Esophagus (tissue), 2 donors: Measurements from ENCODE around the gene TMEM108. TPM values are rescaled to one million over a fixed set of nuclear protein-coding genes. Genes with fewer than 3 reads are reported as not detected.

ENCODE experiments used
- H3K27ac ChIP-seq, 2 donors: one replicate each; pipeline ENCODE4 v1.5.1; 2013; ENCODE audit warnings: low read depth in 2 of 2, mild to moderate bottlenecking in 2 of 2, inconsistent platforms in 1 of 2, low read length in 1 of 2, moderate library complexity in 1 of 2
- H3K27me3 ChIP-seq, 2 donors: one replicate each; pipeline ENCODE4 v1.6.1; 2013; ENCODE audit warnings: low read length in 2 of 2, control low read depth in 1 of 2, mild to moderate bottlenecking in 1 of 2; ENCODE audit not compliant: insufficient read depth in 2 of 2, control insufficient read depth in 1 of 2
- H3K36me3 ChIP-seq, 2 donors: one replicate each; pipeline ENCODE4 v1.6.1; 2013; ENCODE audit warnings: low read length in 1 of 2; ENCODE audit not compliant: control insufficient read depth in 2 of 2, insufficient read depth in 2 of 2
- H3K4me1 ChIP-seq, 2 donors: one replicate each; pipeline ENCODE4 v1.6.1; 2013; ENCODE audit warnings: low read length in 1 of 2; ENCODE audit not compliant: control insufficient read depth in 2 of 2, insufficient read depth in 2 of 2
- H3K4me3 ChIP-seq, 2 donors: one replicate each; pipeline ENCODE4 v1.5.1; 2013; ENCODE audit warnings: low read length in 2 of 2, mild to moderate bottlenecking in 2 of 2, low read depth in 1 of 2, moderate library complexity in 1 of 2
- H3K9me3 ChIP-seq, 2 donors: one replicate each; pipeline ENCODE4 v1.6.1; 2013; ENCODE audit warnings: mild to moderate bottlenecking in 2 of 2, low read depth in 1 of 2, low read length in 1 of 2, moderate library complexity in 1 of 2; ENCODE audit not compliant: control insufficient read depth in 2 of 2, insufficient read depth in 1 of 2
- WGBS, 2 donors: extraction: QIAGEN DNeasy Blood & Tissue Kit; methylation state at CpG; one replicate each; pipeline ENCODE4 v1.1.7; 2013; 5-methylcytosine and 5-hydroxymethylcytosine counted together
- polyA plus RNA-seq, 2 donors: library from polyadenylated mRNA; stranded (reverse); fragments of 200-250 nt; gene quantifications; one replicate each; pipeline ENCODE4 v1.2.3, GENCODE V29; 2013
- donor health status: healthy with polysubstance abuse.
- donor health status: Bipolar disorder and iron deficiency.

Gene TMEM108
- polyA plus RNA-seq, 2 donors, result 0.41 to 2.7 TPM

- Histone ChIP-seq H3K4me3 (no peak overlapping the region), H3K27me3 (no peaks in the 10 kb centered on the region), H3K4me1 (no peaks in the 10 kb centered on the region), H3K27ac (no peak overlapping the region), H3K9me3 (no peaks in the 10 kb centered on the region), H3K36me3 (no peaks in the 10 kb centered on the region)
- WGBS, 2 donors, result 41 to 43% methylated on average over 4 of the region's 4 CpGs
Measured at GRCh38 chr3:133230195-133230594, 192.0 kb downstream of the TMEM108 start.

- H3K9me3 ChIP-seq, result no peaks in the 10 kb centered on the region
- H3K27ac ChIP-seq, result no peak overlapping the region
- no peaks in the 10 kb centered on the region for H3K36me3 ChIP-seq
- 94 to 100% methylated on average over 1 of the region's 1 CpG for WGBS, 2 donors
- no peaks in the 10 kb centered on the region for H3K27me3 ChIP-seq
- H3K4me1 ChIP-seq, result no peaks in the 10 kb centered on the region
- H3K4me3 ChIP-seq, result no peak overlapping the region
Measured at GRCh38 chr3:133236901-133237300, 198.7 kb downstream of the TMEM108 start.

- Histone ChIP-seq H3K36me3 (no peaks in the 10 kb centered on the region), H3K4me3 (no peak overlapping the region), H3K27ac (no peak overlapping the region), H3K9me3 (no peaks in the 10 kb centered on the region), H3K4me1 (no peaks in the 10 kb centered on the region), H3K27me3 (no peaks in the 10 kb centered on the region)
Measured at GRCh38 chr3:133237380-133237779, 199.2 kb downstream of the TMEM108 start.

- Histone ChIP-seq H3K4me3 (no peak overlapping the region), H3K36me3 (no peaks in the 10 kb centered on the region), H3K9me3 (no peaks in the 10 kb centered on the region), H3K27ac (no peak overlapping the region), H3K27me3 (no peaks in the 10 kb centered on the region), H3K4me1 (no peaks in the 10 kb centered on the region)
- WGBS, 2 donors, result 75 to 79% methylated on average over 3 of the region's 3 CpGs
Measured at GRCh38 chr3:133238015-133238414, 199.8 kb downstream of the TMEM108 start.

- 96% methylated on average over 1 of the region's 1 CpG for WGBS, 2 donors
Measured at GRCh38 chr3:133246119-133246518, 207.9 kb downstream of the TMEM108 start.

GRCh38 chr3:133246773-133247172 lies 208.6 kb downstream of the TMEM108 start:
- H3K27ac ChIP-seq, result no peak overlapping the region
- no peaks in the 10 kb centered on the region for H3K9me3 ChIP-seq
- H3K36me3 ChIP-seq, result no peaks in the 10 kb centered on the region
- H3K4me1 ChIP-seq, result no peaks in the 10 kb centered on the region
- H3K4me3 ChIP-seq, result no peak overlapping the region
- no peaks in the 10 kb centered on the region for H3K27me3 ChIP-seq

More at GRCh38 chr3:133246119-133246518, 207.9 kb downstream of the TMEM108 start:
- Histone ChIP-seq H3K9me3 (no peaks in the 10 kb centered on the region), H3K27me3 (no peaks in the 10 kb centered on the region), H3K4me1 (no peaks in the 10 kb centered on the region), H3K4me3 (no peak overlapping the region), H3K36me3 (no peaks in the 10 kb centered on the region), H3K27ac (no peak overlapping the region)

GRCh38 chr3:133248389-133248788 lies 210.2 kb downstream of the TMEM108 start:
- Histone ChIP-seq H3K27ac (no peak overlapping the region), H3K36me3 (no peaks in the 10 kb centered on the region), H3K27me3 (no peaks in the 10 kb centered on the region), H3K9me3 (no peaks in the 10 kb centered on the region), H3K4me3 (no peak overlapping the region), H3K4me1 (no peaks in the 10 kb centered on the region)
- WGBS, 2 donors, result 86 to 88% methylated on average over 2 of the region's 2 CpGs

- no peaks in the 10 kb centered on the region for H3K36me3 ChIP-seq
- H3K9me3 ChIP-seq, result no peaks in the 10 kb centered on the region
- WGBS, 2 donors, result 63 to 70% methylated on average over 2 of the region's 2 CpGs
- no peak overlapping the region for H3K4me3 ChIP-seq
- no peaks in the 10 kb centered on the region for H3K27me3 ChIP-seq
- no peak overlapping the region for H3K27ac ChIP-seq
- H3K4me1 ChIP-seq, result no peaks in the 10 kb centered on the region
Measured at GRCh38 chr3:133249490-133249889, 211.3 kb downstream of the TMEM108 start.

GRCh38 chr3:133254151-133254550 lies 216.0 kb downstream of the TMEM108 start:
- Histone ChIP-seq H3K27me3 (no peaks in the 10 kb centered on the region), H3K4me3 (no peak overlapping the region), H3K36me3 (no peaks in the 10 kb centered on the region), H3K4me1 (no peaks in the 10 kb centered on the region), H3K27ac (no peak overlapping the region), H3K9me3 (no peaks in the 10 kb centered on the region)
- WGBS, 2 donors, result 97 to 98% methylated on average over 2 of the region's 2 CpGs

- no peaks in the 10 kb centered on the region for H3K27me3 ChIP-seq
- H3K4me1 ChIP-seq, result no peaks in the 10 kb centered on the region
- no peaks in the 10 kb centered on the region for H3K9me3 ChIP-seq
- no peak overlapping the region for H3K4me3 ChIP-seq
- 86 to 88% methylated on average over 1 of the region's 1 CpG for WGBS, 2 donors
- H3K36me3 ChIP-seq, result no peaks in the 10 kb centered on the region
- H3K27ac ChIP-seq, result no peak overlapping the region
Measured at GRCh38 chr3:133254716-133255115, 216.5 kb downstream of the TMEM108 start.
